Measurements from ENCODE around the gene RBKS. TPM values are rescaled to one million over a fixed set of nuclear protein-coding genes. Genes with fewer than 3 reads are reported as not detected.

Gene RBKS
- total RNA-seq, 4 donors from 2014 or later = 2.1 to 12.3 (median 4.8) TPM

GRCh38 chr2:27804146-27804545 is 86.0 kb downstream of the RBKS start:
- TF ChIP-seq CTCF (IDR thresholded peaks at IDR 0.05) = no peak
- no peak for ATAC-seq (ENCODE audit: low FRiP score)
- no peak for DNase-seq (ENCODE audit: low spot score)

- ATAC-seq (ENCODE audit: low FRiP score) (no peak), DNase-seq (ENCODE audit: low spot score) (no peak)
- no peak for TF ChIP-seq CTCF (IDR thresholded peaks at IDR 0.05)
Measured at GRCh38 chr2:27803046-27803445, 87.1 kb downstream of the RBKS start.

- no peak for ATAC-seq (ENCODE audit: low FRiP score)
- TF ChIP-seq CTCF (IDR thresholded peaks at IDR 0.05) = no peak
- DNase-seq (ENCODE audit: low spot score) = no peak
Measured at GRCh38 chr2:27802547-27802946, 87.6 kb downstream of the RBKS start.

GRCh38 chr2:27800856-27801255 is 89.3 kb downstream of the RBKS start:
- no peak for TF ChIP-seq CTCF (IDR thresholded peaks at IDR 0.05)
- no peak for DNase-seq (ENCODE audit: low spot score)
- no peak for ATAC-seq (ENCODE audit: low FRiP score)

GRCh38 chr2:27799646-27800010 is 90.6 kb downstream of the RBKS start:
- no peak for ATAC-seq (ENCODE audit: low FRiP score)
- no peak for DNase-seq (ENCODE audit: low spot score)
- TF ChIP-seq CTCF (IDR thresholded peaks at IDR 0.05) = no peak

- DNase-seq (ENCODE audit: low spot score) = no peak
- peak; percentile 94 for ATAC-seq (ENCODE audit: low FRiP score)
- TF ChIP-seq CTCF (IDR thresholded peaks at IDR 0.05) = no peak
Measured at GRCh38 chr2:27798948-27799645, 91.1 kb downstream of the RBKS start.

- ATAC-seq (ENCODE audit: low FRiP score) = no peak
- TF ChIP-seq CTCF (IDR thresholded peaks at IDR 0.05) = no peak
- no peak for DNase-seq (ENCODE audit: low spot score)
Measured at GRCh38 chr2:27798486-27798885, 91.7 kb downstream of the RBKS start.

All from omental fat pad (tissue), 4 donors.